Mesenchymal stem cell (in vitro differentiated cells and primary cell): Measurements from ENCODE around the gene SRCAP.

Experiments
- DNase-seq: peaks from one replicate; pipeline ENCODE4 v3.0.0-alpha.2; 2013
- H2AFZ ChIP-seq: one replicate; pipeline ENCODE4 v1.6.1; 2013; ENCODE audit warnings: low read depth, mild to moderate bottlenecking, control low read depth, inconsistent platforms, low read length, moderate library complexity
- H2AK5ac ChIP-seq: 2 replicates; pipeline ENCODE4 v1.6.1; 2013; ENCODE audit warnings: low read length, moderate library complexity, mild to moderate bottlenecking, inconsistent platforms; ENCODE audit not compliant: severe bottlenecking
- H2BK120ac ChIP-seq: one replicate; pipeline ENCODE4 v1.6.1; 2013; ENCODE audit warnings: low read depth, mild to moderate bottlenecking, inconsistent platforms, low read length, moderate library complexity
- H2BK12ac ChIP-seq, 2 experiments: one replicate each; pipeline ENCODE4 v1.6.1; 2013; ENCODE audit warnings: inconsistent platforms in 2 of 2, low read length in 2 of 2, mild to moderate bottlenecking in 2 of 2, moderate library complexity in 2 of 2, control low read depth in 1 of 2
- H2BK15ac ChIP-seq: one replicate; pipeline ENCODE4 v1.6.1; 2013; ENCODE audit warnings: mild to moderate bottlenecking, low read depth, inconsistent platforms; ENCODE audit not compliant: poor library complexity, severe bottlenecking
- H2BK5ac ChIP-seq: 2 replicates; pipeline ENCODE4 v1.6.1; 2013; ENCODE audit warnings: low read depth, mild to moderate bottlenecking, low read length, control low read depth, inconsistent platforms; ENCODE audit not compliant: poor library complexity, severe bottlenecking
- H3K14ac ChIP-seq, 2 experiments: one replicate each; pipeline ENCODE4 v1.6.1; 2013; ENCODE audit warnings: inconsistent platforms in 2 of 2, low read length in 2 of 2, control low read depth in 1 of 2, mild to moderate bottlenecking in 1 of 2, moderate library complexity in 1 of 2
- H3K18ac ChIP-seq, 2 experiments: one replicate each; pipeline ENCODE4 v1.6.1; 2013; ENCODE audit warnings: inconsistent platforms in 2 of 2, low read length in 2 of 2, control low read depth in 1 of 2, low read depth in 1 of 2, mild to moderate bottlenecking in 1 of 2
- H3K23ac ChIP-seq, 2 experiments: one replicate each; pipeline ENCODE4 v1.6.1; 2013; ENCODE audit warnings: inconsistent platforms in 2 of 2, low read length in 2 of 2, mild to moderate bottlenecking in 2 of 2, moderate library complexity in 2 of 2, control low read depth in 1 of 2
- H3K27ac ChIP-seq: 2 replicates; pipeline ENCODE4 v1.5.1; 2013; ENCODE audit warnings: mild to moderate bottlenecking, moderate library complexity, low read length, control low read depth, inconsistent platforms; ENCODE audit not compliant: poor library complexity, severe bottlenecking
- H3K27me3 ChIP-seq, 2 experiments: 2 replicates each; pipeline versions ENCODE4 v1.6.1 to v1.7.0; 2013; ENCODE audit warnings: low read length in 2 of 2, mild to moderate bottlenecking in 2 of 2, moderate library complexity in 2 of 2, control low read depth in 1 of 2, inconsistent platforms in 1 of 2; ENCODE audit not compliant: control insufficient read depth in 1 of 2, insufficient read depth in 1 of 2
- H3K36me3 ChIP-seq, 2 experiments: 2 replicates each; pipeline versions ENCODE4 v1.6.1 to v1.7.0; 2013; ENCODE audit warnings: low read length in 2 of 2, control low read depth in 1 of 2, inconsistent platforms in 1 of 2, low read depth in 1 of 2, mild to moderate bottlenecking in 1 of 2; ENCODE audit not compliant: insufficient read depth in 2 of 2, control insufficient read depth in 1 of 2
- H3K4ac ChIP-seq, 2 experiments: one replicate each; pipeline ENCODE4 v1.6.1; 2013; ENCODE audit warnings: inconsistent platforms in 2 of 2, low read length in 2 of 2, mild to moderate bottlenecking in 2 of 2, moderate library complexity in 2 of 2, control low read depth in 1 of 2, low read depth in 1 of 2
- H3K4me1 ChIP-seq: 2 replicates; pipeline ENCODE4 v1.6.1; 2013; ENCODE audit warnings: low read depth, low read length, control low read depth; ENCODE audit not compliant: control insufficient read depth, insufficient read depth
- H3K4me2 ChIP-seq: 2 replicates; pipeline ENCODE4 v1.6.1; 2013; ENCODE audit warnings: low read length, mild to moderate bottlenecking, inconsistent platforms; ENCODE audit not compliant: poor library complexity, severe bottlenecking
- H3K4me3 ChIP-seq, 2 experiments: 2 replicates each; pipeline versions ENCODE4 v1.5.1 to v1.7.0; 2013; ENCODE audit warnings: low read length in 2 of 2, mild to moderate bottlenecking in 2 of 2, control low read depth in 1 of 2, low read depth in 1 of 2; ENCODE audit not compliant: insufficient read depth in 1 of 2
- H3K79me1 ChIP-seq: replicated peaks from 2 replicates; pipeline ENCODE4 v1.6.1; 2013; ENCODE audit warnings: mild to moderate bottlenecking, control low read depth, low read length, inconsistent platforms; ENCODE audit not compliant: poor library complexity, severe bottlenecking
- H3K9ac ChIP-seq: 2 replicates; pipeline ENCODE4 v1.7.0; 2013; ENCODE audit warnings: mild to moderate bottlenecking, low read length, moderate library complexity
- H3K9me3 ChIP-seq: 2 replicates; pipeline ENCODE4 v1.7.0; 2013; ENCODE audit warnings: mild to moderate bottlenecking, low read length; ENCODE audit not compliant: control insufficient read depth
- H4K8ac ChIP-seq: one replicate; pipeline ENCODE4 v1.6.1; 2013; ENCODE audit warnings: inconsistent platforms, mild to moderate bottlenecking, low read length, moderate library complexity
- H4K91ac ChIP-seq: one replicate; pipeline ENCODE4 v1.6.1; 2013; ENCODE audit warnings: mild to moderate bottlenecking, low read length, inconsistent platforms
- WGBS: methylation state at CpG from one replicate; pipeline ENCODE4 v1.1.7; 2013; ENCODE audit warnings: mixed read lengths; 5-methylcytosine and 5-hydroxymethylcytosine counted together

Gene SRCAP

GRCh38 chr16:30655815-30656347, 43.1 kb upstream of the SRCAP start:
- Histone ChIP-seq H3K9me3 (no peaks in the 10 kb centered on the region), H3K14ac (no peak overlapping the region), H3K4ac (no peak overlapping the region), H3K18ac (no peak overlapping the region), H3K4me3 (no peak overlapping the region), H3K23ac (no peak overlapping the region), H2AFZ (no peak overlapping the region), H4K91ac (no peak overlapping the region), H2BK120ac (no peak overlapping the region), H3K4me1 (peaks cover 18% of the 10 kb centered on the region), H3K27ac (no peak overlapping the region), H3K9ac (no peak overlapping the region), H3K4me2 (no peak overlapping the region), H2AK5ac (no peak overlapping the region), H2BK5ac (no peak overlapping the region), H4K8ac (no peak overlapping the region), H3K27me3 (no peaks in the 10 kb centered on the region), H3K79me1 (peaks cover 33% of the 10 kb centered on the region), H3K36me3 (peaks cover 39 to 46% of the 10 kb centered on the region in 2 experiments), H2BK15ac (no peak overlapping the region), H2BK12ac (no peak overlapping the region)
- WGBS, result 95% methylated on average over 11 of the region's 12 CpGs
- DNase-seq, result no peak

DNA sequence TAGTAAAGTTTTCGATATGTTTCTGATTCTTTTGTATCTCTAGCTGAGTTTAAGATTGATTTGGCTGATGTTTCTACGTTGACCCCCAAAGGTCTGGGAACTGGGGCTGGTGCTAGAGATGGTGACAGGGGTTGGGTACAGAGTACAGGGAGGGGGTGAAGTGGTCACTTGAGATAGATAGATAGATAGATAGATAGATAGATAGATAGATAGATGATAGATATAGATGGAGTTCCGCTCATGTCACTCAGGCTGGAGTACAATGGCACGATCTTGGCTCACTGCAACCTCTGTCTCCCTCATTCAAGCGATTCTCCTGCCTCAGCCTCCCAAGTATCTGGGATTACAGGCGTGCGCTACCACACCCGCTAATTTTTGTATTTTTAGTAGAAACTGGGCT, 42.6 kb upstream of the SRCAP start:
- Histone ChIP-seq H3K9ac (peak overlapping the region; percentile 89), H2BK120ac (no peak overlapping the region), H2AK5ac (no peak overlapping the region), H3K4me1 (peaks cover 23% of the 10 kb centered on the region), H2BK15ac (no peak overlapping the region), H3K14ac (no peak overlapping the region), H2BK12ac (no peak overlapping the region), H3K79me1 (peaks cover 33% of the 10 kb centered on the region), H3K27ac (no peak overlapping the region), H3K9me3 (no peaks in the 10 kb centered on the region), H3K4ac (no peak overlapping the region), H3K23ac (no peak overlapping the region), H3K4me2 (no peak overlapping the region), H3K18ac (no peak overlapping the region), H3K36me3 (peaks cover 44 to 51% of the 10 kb centered on the region in 2 experiments), H2BK5ac (no peak overlapping the region), H4K8ac (no peak overlapping the region), H2AFZ (no peak overlapping the region), H3K4me3 (no peak overlapping the region), H3K27me3 (no peaks in the 10 kb centered on the region), H4K91ac (no peak overlapping the region)
- 98% methylated on average over 8 of the region's 8 CpGs for WGBS
- DNase-seq, result no peak

DNA sequence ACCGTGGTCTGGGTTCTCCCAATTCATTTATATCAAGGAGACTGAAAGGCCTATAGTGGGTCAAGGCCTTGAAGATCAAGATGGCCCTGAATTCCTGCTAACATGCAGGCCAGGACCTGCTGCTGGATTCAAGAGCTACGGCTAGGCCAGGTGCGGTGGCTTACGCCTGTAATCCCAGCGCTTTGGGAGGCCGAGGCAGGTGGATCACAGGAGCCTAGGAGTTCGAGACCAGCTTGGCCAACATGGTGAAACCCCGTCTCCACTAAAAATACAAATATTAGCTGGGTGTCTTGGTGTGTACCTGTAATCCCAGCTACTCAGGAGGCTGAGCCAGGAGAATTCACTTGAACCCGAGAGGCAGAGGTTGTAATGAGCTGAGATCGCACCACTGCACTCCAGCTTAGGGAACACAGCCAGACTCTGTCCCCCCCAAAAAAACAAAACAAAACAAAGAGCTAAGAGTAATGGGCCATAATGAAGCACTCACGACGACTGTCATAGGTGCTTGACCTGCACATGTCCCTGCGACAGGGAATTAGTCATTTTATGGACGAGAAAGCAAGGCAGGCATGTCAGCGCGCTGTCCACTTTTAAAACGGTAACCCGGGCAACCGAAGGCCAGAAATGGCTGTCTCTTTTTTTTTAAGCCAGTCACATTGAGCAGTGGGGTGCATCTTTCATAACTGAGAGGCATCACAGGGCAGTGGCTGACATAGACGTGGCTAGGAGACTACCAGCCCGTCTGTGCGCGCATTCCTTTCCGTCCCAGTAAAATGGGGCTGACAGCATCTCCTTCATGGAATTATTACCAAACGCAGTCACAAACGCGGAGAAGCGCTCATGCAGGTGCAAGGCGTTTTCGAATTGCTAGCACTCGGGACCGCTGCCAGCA, 41.8 kb upstream of the SRCAP start:
- Histone ChIP-seq H3K4me2 (peak overlapping the region; percentile 88), H3K9ac (peak overlapping the region; percentile 89), H3K27ac (peak overlapping the region; percentile 75), H3K4ac (peak overlapping the region in 1 of 2 experiments; percentile 6), H4K91ac (no peak overlapping the region), H2AFZ (peak overlapping the region; percentile 73), H3K23ac (no peak overlapping the region), H3K27me3 (no peaks in the 10 kb centered on the region), H3K18ac (peak overlapping the region in 1 of 2 experiments; percentile 79), H3K14ac (no peak overlapping the region), H3K79me1 (peaks cover 29% of the 10 kb centered on the region), H2BK12ac (peak overlapping the region in 1 of 2 experiments; percentile 48), H2AK5ac (no peak overlapping the region), H3K36me3 (peaks cover 50 to 60% of the 10 kb centered on the region in 2 experiments), H3K4me1 (peaks cover 23% of the 10 kb centered on the region), H2BK120ac (no peak overlapping the region), H2BK5ac (no peak overlapping the region), H3K9me3 (no peaks in the 10 kb centered on the region), H4K8ac (no peak overlapping the region), H3K4me3 (peak overlapping the region; percentile 48 to 81), H2BK15ac (no peak overlapping the region)
- DNase-seq, result peak; percentile 80
- 47% methylated on average over 32 of the region's 32 CpGs for WGBS
